Pancreas (tissue), 10 donors: ENCODE measurements around the gene DENND4A. TPM values are rescaled to one million over a fixed set of nuclear protein-coding genes. Genes with fewer than 3 reads are reported as not detected.

ENCODE experiments used
- ATAC-seq, 4 donors: fragments of 200-7000 bp; cut with Tn5 transposase; one replicate each; pipeline versions ENCODE4 v1.8.0 to v1.9.1; 2020; ENCODE audit warnings: mild to moderate bottlenecking in 4 of 4, moderate library complexity in 4 of 4
- DNase-seq, 6 donors: peaks; one replicate each; pipeline ENCODE4 v3.0.0-alpha.2; 2020
- FAIRE-seq: peaks from 2 replicates; lab custom pipeline; 2012; peaks lifted over from hg19 to GRCh38; lab: Jason Lieb, UNC
- H3K27ac ChIP-seq, 4 donors: fragments of 200-600 bp; sonication (generic); 1 replicate in 3 of 4; 2 replicates in 1 of 4; pipeline versions ENCODE4 v1.5.0 to v1.8.0; 2020
- H3K27me3 ChIP-seq, 4 donors: fragments of 200-600 bp; one replicate each; pipeline ENCODE4 v1.8.0; 2021
- H3K36me3 ChIP-seq, 3 donors: fragments of 200-600 bp; sonication (generic) in 1 of 3; one replicate each; pipeline versions ENCODE4 v1.5.0 to v1.8.0; 2020 to 2021
- H3K4me1 ChIP-seq, 3 donors: fragments of 200-600 bp; one replicate each; pipeline ENCODE4 v1.8.0; 2021
- H3K4me3 ChIP-seq, 4 donors: fragments of 200-600 bp; sonication (generic) in 2 of 4; one replicate each; pipeline versions ENCODE4 v1.5.0 to v1.8.0; 2020 to 2021
- H3K9me3 ChIP-seq, 4 donors: fragments of 200-600 bp; one replicate each; pipeline ENCODE4 v1.8.0; 2021
- WGBS, 2 donors: extraction: QIAGEN DNeasy Blood & Tissue Kit; methylation state at CpG; one replicate each; pipeline ENCODE4 v1.1.7; 2013; 5-methylcytosine and 5-hydroxymethylcytosine counted together
- intact Hi-C, 3 donors: fragments of 100-400 bp; cut with DNase I; formaldehyde crosslinking; loops; one replicate each; pipeline versions ENCODE4 v1.11.1 to v1.14.2; 2022
- microRNA-seq, 2 donors: library from miRNA; unstranded; fragments of <30 nt; microRNA quantifications; one replicate each; pipeline versions ENCODE4 to v1.1.0, GENCODE V29; 2019 to 2020
- polyA plus RNA-seq, 2 donors: library from polyadenylated mRNA; stranded (reverse); fragments of 200-250 nt; gene quantifications; one replicate each; pipeline ENCODE4 v1.2.3, GENCODE V29; 2013
- total RNA-seq, 6 donors: library from RNA; stranded (reverse); fragmentation: NEBNext Ultra II Directional in 4 of 6; extraction: Animal tissue kit (Norgen Biotek cat#: 25700) in 4 of 6; gene quantifications; one replicate each; pipeline versions ENCODE4 v1.2.1 to v1.2.4, GENCODE V29; 2021 to 2023
- TF ChIP-seq, protein P1 (sequence below), 4 donors: fragments of 200-600 bp; sonication (generic) in 3 of 4; IDR thresholded peaks; one replicate each; pipeline versions ENCODE4 v1.5.0 to v1.8.0; 2021; ENCODE audit warnings: antibody characterized with exemption in 4 of 4
- donor health status: healthy with polysubstance abuse.
- donor health status: DM: no; HTN: no; CAD: no; lungs with moderate emphysema.
- donor health status: DM: no; HTN: no; CAD: no.
- donor health status: control.
- donor health status: control.
- donor health status: Bipolar disorder and iron deficiency.
- donor health status: DM: yes; HTN: yes; CAD: no.
- donor health status: DM: no; HTN: no; CAD: no.
- donor health status: DM: no; HTN: no; CAD: no.
- donor health status: DM: yes; HTN: yes; CAD: no.

DENND4A gene
- total and polyA plus RNA-seq, 8 donors: 8.6 to 34.5 (median 26.5) TPM

DNA sequence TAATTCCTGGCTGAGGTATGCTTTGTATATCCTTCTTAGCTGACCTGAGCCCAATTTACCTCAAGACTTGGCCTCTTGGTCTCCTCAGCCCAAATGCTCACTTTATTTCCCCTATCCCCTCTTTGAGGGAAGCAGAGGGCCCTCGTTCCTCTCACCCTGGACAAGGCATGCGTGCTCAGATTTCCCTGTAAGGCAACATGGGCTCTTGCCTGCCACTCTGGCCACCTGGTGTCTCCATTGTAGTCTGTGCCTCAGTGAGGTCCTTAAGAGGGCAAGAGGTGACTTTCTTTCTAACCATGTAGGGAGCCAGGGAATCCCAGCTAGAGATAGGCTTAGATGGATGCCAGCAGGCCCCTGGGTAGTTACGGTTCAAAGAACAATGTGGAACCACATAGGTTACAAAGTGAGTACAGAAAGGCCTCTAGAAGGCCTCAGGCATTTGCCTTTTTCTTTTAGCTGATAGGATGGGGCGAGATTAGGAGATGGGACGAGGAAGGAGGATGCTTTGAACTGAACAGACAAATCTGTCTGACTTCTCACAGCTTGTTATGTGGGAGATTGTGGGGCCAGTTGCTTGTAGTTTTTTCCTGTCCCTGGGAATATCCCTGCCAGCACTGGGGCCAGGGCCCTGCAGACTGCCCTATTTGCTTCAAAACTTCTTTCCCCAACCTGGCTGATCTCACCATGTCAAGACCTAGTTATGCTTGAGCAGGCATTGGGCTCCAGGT lies 180.0 kb downstream of the DENND4A start:
- no peaks in the 10 kb centered on the region for H3K36me3 ChIP-seq
- H3K27me3 ChIP-seq: no peaks in the 10 kb centered on the region
- intact Hi-C loops: no loop called here
- DNase-seq (no peak), ATAC-seq (no peak), FAIRE-seq (no peak)
- WGBS, 2 donors: 86 to 87% methylated on average over 5 of the region's 5 CpGs
- peak overlapping the region; percentile 72 to 91 (median 75) for H3K4me3 ChIP-seq
- TF ChIP-seq, protein P1, sequence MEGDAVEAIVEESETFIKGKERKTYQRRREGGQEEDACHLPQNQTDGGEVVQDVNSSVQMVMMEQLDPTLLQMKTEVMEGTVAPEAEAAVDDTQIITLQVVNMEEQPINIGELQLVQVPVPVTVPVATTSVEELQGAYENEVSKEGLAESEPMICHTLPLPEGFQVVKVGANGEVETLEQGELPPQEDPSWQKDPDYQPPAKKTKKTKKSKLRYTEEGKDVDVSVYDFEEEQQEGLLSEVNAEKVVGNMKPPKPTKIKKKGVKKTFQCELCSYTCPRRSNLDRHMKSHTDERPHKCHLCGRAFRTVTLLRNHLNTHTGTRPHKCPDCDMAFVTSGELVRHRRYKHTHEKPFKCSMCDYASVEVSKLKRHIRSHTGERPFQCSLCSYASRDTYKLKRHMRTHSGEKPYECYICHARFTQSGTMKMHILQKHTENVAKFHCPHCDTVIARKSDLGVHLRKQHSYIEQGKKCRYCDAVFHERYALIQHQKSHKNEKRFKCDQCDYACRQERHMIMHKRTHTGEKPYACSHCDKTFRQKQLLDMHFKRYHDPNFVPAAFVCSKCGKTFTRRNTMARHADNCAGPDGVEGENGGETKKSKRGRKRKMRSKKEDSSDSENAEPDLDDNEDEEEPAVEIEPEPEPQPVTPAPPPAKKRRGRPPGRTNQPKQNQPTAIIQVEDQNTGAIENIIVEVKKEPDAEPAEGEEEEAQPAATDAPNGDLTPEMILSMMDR (IDR thresholded peaks at IDR 0.05): no peak
- H3K27ac ChIP-seq: peak overlapping the region; percentile 75 to 92 (median 88)
- peaks cover 6 to 19% (median 12%) of the 10 kb centered on the region in 3 donors for H3K4me1 ChIP-seq
- no peaks in the 10 kb centered on the region for H3K9me3 ChIP-seq

DNA sequence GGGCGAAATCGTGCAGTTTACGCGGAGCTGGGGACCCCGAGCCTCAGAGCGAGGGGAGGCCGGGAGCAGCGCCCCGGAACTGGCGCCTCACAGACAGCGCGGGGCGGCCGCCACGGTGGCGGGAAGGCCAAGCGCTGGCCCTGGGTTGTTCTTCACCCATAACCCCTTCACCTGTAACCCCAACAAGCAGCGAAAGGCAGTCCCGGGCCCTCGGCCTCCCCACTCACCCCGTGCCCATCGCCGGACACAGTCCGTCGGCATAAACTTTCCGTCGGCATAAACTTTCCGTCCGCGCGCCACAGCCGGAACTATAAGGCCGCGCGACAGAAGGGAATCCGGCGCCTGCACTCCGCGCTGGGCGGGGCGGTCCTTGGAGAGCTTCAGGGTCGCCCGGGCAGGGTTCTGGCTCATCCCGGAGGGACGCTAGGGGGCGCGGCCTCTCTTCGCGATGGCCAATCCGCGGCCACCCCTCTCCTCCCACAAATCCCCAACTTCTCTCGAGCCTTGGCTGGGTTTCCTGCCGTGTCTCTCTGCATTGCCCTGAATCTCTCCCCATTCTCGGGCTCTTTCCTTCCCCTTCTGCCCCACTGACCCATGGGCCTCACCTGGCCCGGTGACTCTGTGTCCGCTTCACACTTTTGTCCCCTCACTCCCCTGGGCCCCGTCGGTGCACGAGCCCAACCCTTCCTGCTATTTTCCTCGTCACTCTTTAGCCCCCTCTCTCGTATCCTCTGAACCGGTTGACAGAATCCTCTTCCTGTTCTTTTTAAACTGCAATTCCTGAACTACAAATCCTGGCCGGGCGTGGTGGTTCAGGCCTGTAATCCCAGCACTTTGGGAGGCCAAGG lies 181.0 kb downstream of the DENND4A start, which contains the start of gene INTS14:
INTS14 (minus strand) TSS at position 261 of the 848 bp plus-strand sequence. CDS start 3,751 bp downstream, outside the sequence.
- H3K27me3 ChIP-seq: no peaks in the 10 kb centered on the region
- ATAC-seq: peak; percentile 97 to 99 (median 98)
- intact Hi-C loops: no loop called here
- no peaks in the 10 kb centered on the region for H3K36me3 ChIP-seq
- TF ChIP-seq, protein P1 (IDR thresholded peaks at IDR 0.05): peak; percentile 47 to 69 (median 54)
- no peaks in the 10 kb centered on the region for H3K9me3 ChIP-seq
- FAIRE-seq: peak; percentile 87
- H3K4me1 ChIP-seq: peaks cover 6 to 19% (median 12%) of the 10 kb centered on the region in 3 donors
- H3K27ac ChIP-seq: peak within 1 kb of the TSS; percentile 75 to 92 (median 88)
- peak within 1 kb of the TSS; percentile 72 to 91 (median 75) for H3K4me3 ChIP-seq
- peak; percentile 96 to 99 (median 98) for DNase-seq
- 1% methylated on average over 57 to 64 of the region's 64 CpGs for WGBS, 2 donors

Small RNA genes lying within 50 kb of the gene (microRNA-seq; reads per million reads assigned to microRNA genes)
- gene MIR4511: 0 to 0.77 reads per million in 2 donors

Other genes with a start within 250 kb of the DENND4A start
- gene INTS14, start 181.2 kb downstream of the DENND4A start, total RNA-seq: 10 to 100 TPM; 11.8 to 19.8 (median 13.5) TPM
- gene INTS14, start 181.2 kb downstream of the DENND4A start, polyA plus RNA-seq: 10 to 100 TPM; 11.0 to 25.0 TPM
- 1 to 10 TPM; 1.9 to 5.8 (median 4.5) TPM for gene SLC24A1, start 170.4 kb downstream of the DENND4A start, total RNA-seq
- gene SLC24A1, start 170.4 kb downstream of the DENND4A start, polyA plus RNA-seq: 1 to 10 TPM; 1.9 to 2.7 TPM
- 10 to 100 TPM; 46.3 to 98.4 (median 62.0) TPM for gene RAB11A, start 77.2 kb upstream of the DENND4A start, total RNA-seq
- gene RAB11A, start 77.2 kb upstream of the DENND4A start, polyA plus RNA-seq: 10 to 100 TPM; 19.8 to 92.0 TPM